WTC11 (cell line): ENCODE data around the gene CDC25A.

Experiments used
- JUN ChIP-seq: sonication (generic); formaldehyde crosslinking; IDR thresholded peaks from 2 replicates; pipeline ENCODE4 v1.8.0; 2023; ENCODE audit warnings: mild to moderate bottlenecking, missing genetic modification reagents
- MLX ChIP-seq: sonication (generic); formaldehyde crosslinking; IDR thresholded peaks from 2 replicates; pipeline ENCODE4 v1.8.1; 2023; ENCODE audit warnings: mild to moderate bottlenecking, missing genetic modification reagents, moderate library complexity
- MXD4 ChIP-seq: fragments of 250-450 bp; sonication (Bioruptor Pico); IDR thresholded peaks from 2 replicates; pipeline ENCODE4 v1.8.0; 2021; ENCODE audit warnings: mild to moderate bottlenecking, moderate library complexity, borderline replicate concordance
- SP1 ChIP-seq: sonication (generic); formaldehyde crosslinking; conservative IDR thresholded peaks from 2 replicates; pipeline ENCODE4 v1.8.1; 2022; ENCODE audit warnings: missing genetic modification reagents
- TEAD4 ChIP-seq: sonication (generic); formaldehyde crosslinking; IDR thresholded peaks from 2 replicates; pipeline ENCODE4 v1.8.0; 2022; ENCODE audit warnings: mild to moderate bottlenecking, missing genetic modification reagents
- USF2 ChIP-seq: sonication (generic); formaldehyde crosslinking; IDR thresholded peaks from 2 replicates; pipeline ENCODE4 v1.8.1; 2023; ENCODE audit warnings: mild to moderate bottlenecking, missing genetic modification reagents, moderate library complexity
- TF ChIP-seq, protein P1 (sequence below): fragments of 200-600 bp; IDR thresholded peaks from 2 replicates; pipeline ENCODE4 v1.8.0; 2022; ENCODE audit warnings: antibody characterized with exemption

GRCh38 chr3:48119505-48120193 lies 68.6 kb downstream of the CDC25A start:
- no peak for TF ChIP-seq MXD4
- TF ChIP-seq, protein P1, sequence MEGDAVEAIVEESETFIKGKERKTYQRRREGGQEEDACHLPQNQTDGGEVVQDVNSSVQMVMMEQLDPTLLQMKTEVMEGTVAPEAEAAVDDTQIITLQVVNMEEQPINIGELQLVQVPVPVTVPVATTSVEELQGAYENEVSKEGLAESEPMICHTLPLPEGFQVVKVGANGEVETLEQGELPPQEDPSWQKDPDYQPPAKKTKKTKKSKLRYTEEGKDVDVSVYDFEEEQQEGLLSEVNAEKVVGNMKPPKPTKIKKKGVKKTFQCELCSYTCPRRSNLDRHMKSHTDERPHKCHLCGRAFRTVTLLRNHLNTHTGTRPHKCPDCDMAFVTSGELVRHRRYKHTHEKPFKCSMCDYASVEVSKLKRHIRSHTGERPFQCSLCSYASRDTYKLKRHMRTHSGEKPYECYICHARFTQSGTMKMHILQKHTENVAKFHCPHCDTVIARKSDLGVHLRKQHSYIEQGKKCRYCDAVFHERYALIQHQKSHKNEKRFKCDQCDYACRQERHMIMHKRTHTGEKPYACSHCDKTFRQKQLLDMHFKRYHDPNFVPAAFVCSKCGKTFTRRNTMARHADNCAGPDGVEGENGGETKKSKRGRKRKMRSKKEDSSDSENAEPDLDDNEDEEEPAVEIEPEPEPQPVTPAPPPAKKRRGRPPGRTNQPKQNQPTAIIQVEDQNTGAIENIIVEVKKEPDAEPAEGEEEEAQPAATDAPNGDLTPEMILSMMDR, result no peak
- TF ChIP-seq USF2 (CRISPR knock-in tag), result no peak
- TF ChIP-seq JUN (CRISPR knock-in tag), result no peak
- TF ChIP-seq MLX (CRISPR knock-in tag), result no peak
- no peak for TF ChIP-seq SP1
- TF ChIP-seq TEAD4 (CRISPR knock-in tag), result no peak
